A673 (cell line): ENCODE data around the gene MCF2L2.

Source experiments
- CTCF ChIP-seq: fragments of 300-800, 200-600 bp; sonication (generic); conservative IDR thresholded peaks from 2 replicates; pipeline ENCODE4 v1.5.1; 2017; ENCODE audit warnings: low read depth, mild to moderate bottlenecking, antibody characterized with exemption, low read length, moderate library complexity, mixed read lengths
- EZH2 ChIP-seq: fragments of 200-600 bp; sonication (generic); IDR thresholded peaks from 2 replicates; pipeline ENCODE4 v1.6.1; 2017; ENCODE audit warnings: borderline replicate concordance, low read depth, mild to moderate bottlenecking, mixed read lengths, antibody characterized with exemption, low read length; ENCODE audit not compliant: poor library complexity, severe bottlenecking

- no peak for TF ChIP-seq CTCF
- TF ChIP-seq EZH2, result no peak
Measured at GRCh38 chr3:183455089-183455488, 26.7 kb upstream of the MCF2L2 start.
